Breast epithelium (tissue), 4 donors: Measurements from ENCODE around the gene PTPRN2. TPM values are rescaled to one million over a fixed set of nuclear protein-coding genes. Genes with fewer than 3 reads are reported as not detected.

ENCODE experiments used
- DNase-seq, 2 donors: peaks; one replicate each; pipeline ENCODE4 v3.0.0-alpha.2; 2019; ENCODE audit warnings: low spot score in 2 of 2
- H3K27ac ChIP-seq, 2 donors: fragments of 200-600 bp; sonication (generic) in 1 of 2; one replicate each; pipeline ENCODE4 v1.5.1; 2016 to 2019; ENCODE audit warnings: mild to moderate bottlenecking in 1 of 2
- H3K27me3 ChIP-seq, 2 donors: fragments of 200-600 bp; sonication (generic) in 1 of 2; one replicate each; pipeline versions ENCODE4 v1.5.1 to v1.6.0; 2017 to 2019; ENCODE audit warnings: control low read depth in 1 of 2, mild to moderate bottlenecking in 1 of 2
- H3K36me3 ChIP-seq: fragments of 200-600 bp; one replicate; pipeline ENCODE4 v1.5.1; 2019
- H3K4me1 ChIP-seq, 2 donors: fragments of 200-600 bp; sonication (generic); one replicate each; pipeline ENCODE4 v1.5.1; 2016 to 2019; ENCODE audit warnings: control low read depth in 1 of 2
- H3K4me3 ChIP-seq, 3 donors: fragments of 200-600 bp; sonication (generic); 1 replicate in 2 of 3; 2 replicates in 1 of 3; pipeline ENCODE4 v1.5.1; 2016 to 2019; ENCODE audit warnings: mild to moderate bottlenecking in 3 of 3, moderate library complexity in 2 of 3
- H3K9me3 ChIP-seq, 2 donors: fragments of 200-600 bp; sonication (generic) in 1 of 2; one replicate each; pipeline ENCODE4 v1.5.1; 2016 to 2019; ENCODE audit warnings: control low read depth in 1 of 2
- CTCF ChIP-seq, 3 donors: fragments of 450-650 bp; IDR thresholded peaks; one replicate each; pipeline ENCODE4 v1.5.1; 2016 to 2017; ENCODE audit warnings: antibody characterized with exemption in 3 of 3, mild to moderate bottlenecking in 3 of 3, moderate library complexity in 3 of 3
- POLR2A ChIP-seq: fragments of 450-650 bp; IDR thresholded peaks from one replicate; pipeline ENCODE4 v1.6.1; 2016; ENCODE audit warnings: antibody characterized with exemption, mild to moderate bottlenecking, moderate library complexity
- POLR2AphosphoS5 ChIP-seq, 3 donors: sonication (generic); formaldehyde crosslinking; IDR thresholded peaks; one replicate each; pipeline ENCODE4 v1.6.1; 2017; ENCODE audit warnings: antibody characterized with exemption in 3 of 3
- intact Hi-C: fragments of 100-400 bp; cut with DNase I; formaldehyde crosslinking; loops from one replicate; pipeline ENCODE4 v1.15.1; 2023; ENCODE audit warnings: low total_unique reads
- total RNA-seq, 3 donors: library from RNA; depleted of rRNA; stranded (reverse); fragments of >200 nt; gene quantifications; one replicate each; pipeline ENCODE4 v1.1.0, GENCODE V29; 2016

PTPRN2 gene
- total RNA-seq, 3 donors from 2014 or later: 1.6 to 2.2 (median 2.2) TPM

GRCh38 chr7:157863176-157863575 lies 724.4 kb downstream of the PTPRN2 start:
- TF ChIP-seq POLR2A (no peak), CTCF (IDR thresholded peaks at IDR 0.05) (no peak), POLR2AphosphoS5 (IDR thresholded peaks at IDR 0.05) (no peak)
- intact Hi-C loops: no loop called here
- H3K27me3 ChIP-seq: no peaks in the 10 kb centered on the region
- H3K4me1 ChIP-seq: no peaks in the 10 kb centered on the region
- H3K9me3 ChIP-seq: peaks cover 0 to 5% of the 10 kb centered on the region in 2 donors
- no peaks in the 10 kb centered on the region for H3K36me3 ChIP-seq
- H3K4me3 ChIP-seq: no peak overlapping the region
- H3K27ac ChIP-seq: no peak overlapping the region
- no peak for DNase-seq

- no peaks in the 10 kb centered on the region for H3K27me3 ChIP-seq
- no peak overlapping the region for H3K4me3 ChIP-seq
- no peak for DNase-seq
- peaks cover 0 to 3% of the 10 kb centered on the region in 2 donors for H3K9me3 ChIP-seq
- intact Hi-C loops: no loop called here
- no peaks in the 10 kb centered on the region for H3K4me1 ChIP-seq
- TF ChIP-seq CTCF (IDR thresholded peaks at IDR 0.05) (no peak), POLR2A (no peak), POLR2AphosphoS5 (IDR thresholded peaks at IDR 0.05) (no peak)
- no peak overlapping the region for H3K27ac ChIP-seq
- H3K36me3 ChIP-seq: no peaks in the 10 kb centered on the region
Observed at GRCh38 chr7:157862731-157863130, 724.9 kb downstream of the PTPRN2 start.

GRCh38 chr7:157861551-157861950 lies 726.1 kb downstream of the PTPRN2 start:
- intact Hi-C loops: no loop called here
- TF ChIP-seq POLR2A (no peak), POLR2AphosphoS5 (IDR thresholded peaks at IDR 0.05) (no peak), CTCF (IDR thresholded peaks at IDR 0.05) (no peak)
- no peaks in the 10 kb centered on the region for H3K4me1 ChIP-seq
- no peak for DNase-seq
- H3K4me3 ChIP-seq: no peak overlapping the region
- no peaks in the 10 kb centered on the region for H3K9me3 ChIP-seq
- no peak overlapping the region for H3K27ac ChIP-seq
- no peaks in the 10 kb centered on the region for H3K27me3 ChIP-seq
- H3K36me3 ChIP-seq: no peaks in the 10 kb centered on the region

- intact Hi-C loops: no loop called here
- H3K4me1 ChIP-seq: no peaks in the 10 kb centered on the region
- H3K9me3 ChIP-seq: no peaks in the 10 kb centered on the region
- no peak overlapping the region for H3K4me3 ChIP-seq
- H3K27ac ChIP-seq: no peak overlapping the region
- no peaks in the 10 kb centered on the region for H3K36me3 ChIP-seq
- H3K27me3 ChIP-seq: no peaks in the 10 kb centered on the region
- TF ChIP-seq CTCF (IDR thresholded peaks at IDR 0.05) (no peak), POLR2A (no peak), POLR2AphosphoS5 (IDR thresholded peaks at IDR 0.05) (no peak)
- no peak for DNase-seq
Observed at GRCh38 chr7:157861031-157861491, 726.6 kb downstream of the PTPRN2 start.

- Histone ChIP-seq H3K27me3 (no peaks in the 10 kb centered on the region), H3K4me3 (no peak overlapping the region), H3K9me3 (no peaks in the 10 kb centered on the region), H3K27ac (no peak overlapping the region), H3K36me3 (no peaks in the 10 kb centered on the region), H3K4me1 (no peaks in the 10 kb centered on the region)
- TF ChIP-seq CTCF (IDR thresholded peaks at IDR 0.05) (no peak), POLR2A (no peak), POLR2AphosphoS5 (IDR thresholded peaks at IDR 0.05) (no peak)
- intact Hi-C loops: no loop called here
- DNase-seq: peak in 1 of 2 donors; percentile 17
Observed at GRCh38 chr7:157860406-157860805, 727.2 kb downstream of the PTPRN2 start.
